Measurements from ENCODE around the gene CORO2B.
"Not testable (repeated sequence)": the region's sequence is repeated elsewhere in the genome, so short reads cannot be mapped to it uniquely, and the experiment has no call there.

The CORO2B gene

DNA sequence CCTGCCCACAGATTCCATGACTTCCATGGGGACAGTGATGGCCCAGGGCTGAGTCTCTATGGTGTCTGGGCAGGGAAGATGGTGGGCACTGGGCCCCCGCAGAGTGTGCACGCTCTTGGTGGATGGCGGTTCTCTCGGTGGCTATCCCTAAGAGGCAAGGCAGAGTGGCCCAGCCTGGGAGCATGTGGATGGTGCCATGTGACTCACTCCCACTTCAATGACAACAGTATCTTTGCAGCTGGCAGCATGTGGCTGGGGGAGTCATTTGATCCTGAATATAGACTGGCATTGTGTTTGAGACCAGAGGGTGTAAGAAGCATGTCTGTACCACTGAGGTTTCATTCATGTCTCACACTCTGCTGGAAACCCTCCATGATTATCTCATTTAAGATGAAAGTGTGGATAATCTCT is 101.2 kb downstream of the CORO2B start:
- no peak for DNase-seq

DNA sequence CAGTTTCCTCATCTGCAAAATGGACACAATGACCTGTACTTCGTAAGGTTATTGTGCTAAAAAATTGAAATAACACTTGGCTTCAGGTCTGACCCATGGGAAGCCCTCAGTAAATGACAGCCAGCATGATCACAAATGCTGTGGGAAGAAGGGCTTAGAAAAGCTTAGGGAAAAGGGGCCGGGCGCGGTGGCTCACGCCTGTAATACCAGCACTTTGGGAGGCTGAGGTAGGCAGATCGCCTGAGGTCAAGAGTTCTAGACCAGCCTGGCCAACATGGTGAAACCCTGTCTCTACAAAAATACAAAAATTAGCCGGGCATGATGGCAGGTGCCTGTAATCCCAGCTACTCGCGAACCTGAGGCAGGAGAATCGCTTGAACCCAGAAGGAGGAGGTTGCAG is 102.0 kb downstream of the CORO2B start:
- not testable (repeated sequence) for DNase-seq

- no peak for DNase-seq
These were observed 103.0 kb downstream of the CORO2B start for GRCh38 chr15:68681836-68682235.

GRCh38 chr15:68682330-68682729 is 103.5 kb downstream of the CORO2B start:
- DNase-seq = no peak

GRCh38 chr15:68683026-68683425 is 104.2 kb downstream of the CORO2B start:
- no peak for DNase-seq

GRCh38 chr15:68683551-68683950 is 104.8 kb downstream of the CORO2B start:
- DNase-seq = no peak

GRCh38 chr15:68684476-68684875 is 105.7 kb downstream of the CORO2B start:
- DNase-seq = no peak

- DNase-seq = no peak
These were observed 108.4 kb downstream of the CORO2B start for GRCh38 chr15:68687136-68687735.

- no peak for DNase-seq
These were observed 112.9 kb downstream of the CORO2B start for GRCh38 chr15:68691705-68692104.

GRCh38 chr15:68693071-68693470 is 114.3 kb downstream of the CORO2B start:
- no peak for DNase-seq

GRCh38 chr15:68694111-68694510 is 115.3 kb downstream of the CORO2B start:
- DNase-seq = no peak

GRCh38 chr15:68695061-68695595 is 116.3 kb downstream of the CORO2B start:
- no peak for DNase-seq

DNA sequence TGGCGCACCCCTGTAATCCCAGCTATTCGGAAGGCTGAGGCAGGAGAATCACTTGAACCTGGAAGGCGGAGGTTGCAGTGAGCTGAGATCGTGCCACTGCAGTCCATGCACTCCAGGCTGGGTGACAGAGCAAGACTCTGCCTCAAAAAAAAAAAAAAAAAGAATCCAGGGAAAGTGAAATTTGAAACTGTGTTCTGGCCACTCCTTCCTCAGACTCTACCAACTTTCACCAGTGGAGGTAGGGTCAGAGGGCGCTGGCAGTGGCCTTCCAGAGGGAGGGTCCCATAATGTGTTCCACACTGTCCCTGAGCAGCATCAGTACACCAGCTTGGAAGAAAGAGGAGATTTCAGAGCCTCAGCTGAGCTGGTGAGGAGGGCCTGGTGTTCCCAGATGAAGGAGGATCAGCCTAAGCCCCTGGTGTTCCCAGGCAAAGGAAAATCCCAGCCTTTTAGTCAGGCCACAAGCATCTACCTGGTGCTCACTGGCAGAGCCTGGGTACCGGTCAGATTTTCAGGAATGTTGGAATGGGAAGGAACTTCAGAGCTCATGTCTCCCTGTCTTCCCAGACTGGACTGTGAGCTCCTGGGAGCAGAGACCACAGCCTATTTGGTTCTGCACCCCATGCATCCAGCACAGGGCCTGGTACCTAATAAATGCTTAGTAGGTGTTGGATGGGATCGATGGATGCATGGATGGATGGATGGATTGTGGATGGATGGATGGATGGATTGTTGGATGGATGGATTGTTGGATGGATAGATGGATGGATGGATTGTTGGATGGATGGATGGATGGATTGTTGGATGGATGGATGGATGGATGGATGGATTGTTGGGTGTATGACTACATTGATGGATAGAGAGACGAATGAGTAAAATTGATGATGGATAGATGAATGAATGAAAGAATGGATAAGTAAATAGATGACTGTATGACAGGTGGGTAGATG is 117.9 kb downstream of the CORO2B start:
- no peak for DNase-seq

- no peak for DNase-seq
These were observed 119.2 kb downstream of the CORO2B start for GRCh38 chr15:68697711-68698690.

- DNase-seq = no peak
These were observed 119.9 kb downstream of the CORO2B start for GRCh38 chr15:68698708-68699107.

DNA sequence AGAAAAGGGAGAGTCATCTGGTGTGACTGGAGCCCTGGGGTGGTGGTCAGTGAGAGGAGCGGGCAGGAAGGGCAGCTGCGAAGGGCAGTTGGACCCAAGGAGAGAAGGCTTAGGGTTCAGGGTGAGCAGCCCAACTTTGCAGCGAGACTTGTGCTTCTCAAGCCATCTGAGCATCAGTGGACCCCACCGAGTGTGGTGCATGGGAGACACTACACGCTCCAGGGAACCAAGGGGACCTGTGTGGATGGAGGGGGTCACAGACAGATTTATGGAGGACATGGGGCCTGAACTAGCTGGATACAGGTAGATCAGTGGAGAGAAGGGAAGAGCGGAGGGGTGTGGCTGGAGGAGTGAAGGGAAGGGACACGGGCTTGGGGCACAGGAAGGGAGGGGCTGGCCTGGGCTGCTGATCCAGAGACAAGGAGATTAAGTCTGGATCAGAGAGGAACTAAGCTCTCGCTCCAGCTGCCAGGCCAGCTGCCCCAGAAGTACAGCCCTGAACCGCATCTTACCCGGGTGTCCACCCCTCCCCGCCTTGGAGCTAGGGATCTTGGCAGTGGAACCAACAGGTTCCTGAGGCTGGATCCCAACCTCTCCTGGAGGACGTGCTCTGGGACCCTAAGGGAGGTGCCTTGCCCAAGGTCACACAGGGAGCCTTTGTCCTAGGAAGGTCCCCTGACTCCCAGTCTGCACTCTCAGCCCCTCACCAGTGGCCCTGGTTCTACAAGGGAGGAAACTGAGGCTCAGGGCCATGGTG is 120.5 kb downstream of the CORO2B start:
- no peak for DNase-seq

DNA sequence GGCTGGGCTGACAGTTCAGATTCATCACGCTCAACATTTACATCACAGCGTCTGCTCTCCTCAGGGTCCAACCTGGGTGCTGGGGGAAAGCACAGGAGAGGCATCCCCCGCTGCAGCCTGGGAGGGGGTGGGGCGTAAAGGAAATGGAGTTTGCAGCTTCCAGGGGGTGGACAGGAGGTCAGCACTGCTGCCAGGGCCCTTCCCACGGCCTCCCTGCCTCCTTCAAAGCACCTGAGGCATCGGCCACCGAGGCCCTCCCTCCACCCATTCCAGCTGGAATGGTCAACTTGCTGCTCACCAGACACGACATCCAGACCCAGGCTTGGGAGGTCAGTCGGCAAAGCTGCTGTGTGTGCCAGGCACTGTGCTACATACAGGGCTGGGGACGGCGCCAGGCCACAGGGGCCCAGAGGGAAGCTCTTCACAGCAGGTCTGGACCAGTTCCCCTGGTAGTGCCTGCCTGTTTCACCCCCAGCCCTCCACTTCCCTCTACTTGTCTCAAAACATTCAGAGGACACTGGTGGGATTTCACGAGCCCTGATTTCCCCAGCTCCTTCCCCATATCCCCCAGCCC is 121.2 kb downstream of the CORO2B start:
- no peak for DNase-seq

- no peak for DNase-seq
These were observed 121.8 kb downstream of the CORO2B start for GRCh38 chr15:68700455-68701123.

DNA sequence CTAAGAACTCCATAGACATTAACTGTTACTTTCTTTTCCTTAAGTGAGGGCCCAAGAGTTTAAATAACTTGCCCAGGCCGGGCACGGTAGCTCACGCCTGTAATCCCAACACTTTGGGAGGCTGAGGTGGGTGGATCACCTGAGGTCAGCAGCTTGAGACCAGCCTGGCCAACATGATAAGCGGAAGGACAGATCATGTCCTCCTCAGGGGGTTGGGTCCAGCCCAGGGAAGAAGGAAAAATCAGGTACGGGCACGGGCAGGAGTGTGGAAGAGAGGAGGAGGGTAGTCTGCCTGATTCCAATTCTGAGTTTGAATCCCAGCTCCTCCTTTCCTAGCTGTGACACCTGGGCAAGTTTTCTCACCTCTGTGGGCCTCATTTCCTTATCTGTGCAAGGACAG is 123.1 kb downstream of the CORO2B start:
- DNase-seq = no peak

DNA sequence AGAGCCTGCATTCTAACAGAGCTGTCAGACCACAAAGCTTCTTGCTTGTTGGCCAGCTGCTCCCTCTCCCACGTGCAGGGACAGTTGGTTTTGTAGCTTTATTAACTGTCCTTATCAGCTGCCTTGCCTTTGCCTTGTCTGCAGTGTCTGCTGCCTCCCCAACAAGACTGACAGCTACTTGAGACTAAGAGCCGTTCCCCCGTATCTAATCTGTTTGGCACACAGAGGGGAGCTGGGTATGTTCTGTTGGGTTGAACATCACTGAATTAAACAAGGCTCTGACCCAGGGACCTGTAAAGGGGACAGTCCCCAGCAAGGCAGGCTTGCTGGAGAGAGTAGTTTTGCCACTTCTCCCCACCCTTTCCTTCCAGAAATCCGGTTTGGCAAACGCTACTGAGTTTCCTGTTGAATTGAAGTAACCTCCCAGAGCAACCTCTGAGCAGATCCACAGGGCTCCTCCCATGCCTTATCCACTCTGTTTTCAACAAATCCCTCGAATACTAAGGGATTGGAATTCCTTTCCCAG is 125.8 kb downstream of the CORO2B start:
- DNase-seq = no peak

- no peak for DNase-seq
These were observed 127.5 kb downstream of the CORO2B start for GRCh38 chr15:68706256-68706655.

Measured in activated CD4-positive, alpha-beta T cell treated with anti-CD3 and anti-CD28 coated beads for 1 hour (primary cell).